HPDE6-E6E7 (cell line): Measurements from ENCODE around the gene LANCL1.
"Not testable (repeated sequence)": the region's sequence is repeated elsewhere in the genome, so short reads cannot be mapped to it uniquely, and the experiment has no call there.

Experiments
- DNase-seq: peaks from one replicate; pipeline ENCODE4 v3.0.0; 2011; ENCODE audit warnings: missing footprints; ENCODE audit errors: extremely low spot score

LANCL1 gene

DNA sequence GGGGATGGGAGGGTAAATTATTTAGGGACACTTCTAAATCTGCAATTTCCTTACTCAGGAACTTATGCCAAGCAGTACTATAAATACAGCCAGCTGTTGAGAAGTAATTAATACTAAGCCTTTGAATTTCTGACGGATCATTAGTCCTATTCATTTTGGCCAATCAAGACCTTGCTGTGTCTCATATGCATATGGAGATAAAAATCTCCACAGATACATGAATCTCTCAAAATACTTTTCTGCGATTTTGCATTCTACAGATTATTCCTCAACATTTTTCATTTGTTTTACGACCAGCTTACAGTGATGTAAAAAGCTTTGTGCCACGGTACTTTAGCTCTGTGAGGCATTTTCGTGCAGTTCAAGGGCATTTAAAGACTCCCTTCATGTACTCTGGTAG is 16.7 kb downstream of the LANCL1 start:
- no peak for DNase-seq

DNA sequence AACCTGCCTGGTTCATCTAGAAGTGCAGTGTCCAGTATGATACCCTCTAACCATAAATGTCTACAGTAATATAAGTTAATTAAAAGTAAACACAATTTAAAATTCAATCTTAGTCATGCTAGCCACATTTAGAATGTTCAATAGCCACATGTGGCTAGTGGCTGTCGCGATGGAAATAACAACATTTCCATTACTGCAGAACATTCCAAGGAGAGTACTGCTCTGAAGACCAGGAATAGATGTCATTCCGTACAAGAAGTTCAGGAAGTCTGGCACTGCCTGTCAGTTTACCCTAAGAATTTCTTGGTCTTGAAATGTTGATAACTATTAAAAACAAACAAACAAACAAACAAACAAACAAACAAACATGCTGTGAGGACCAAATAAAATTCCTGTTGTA is 17.2 kb downstream of the LANCL1 start:
- DNase-seq, result no peak

GRCh38 chr2:210458395-210458794 is 18.2 kb downstream of the LANCL1 start:
- no peak for DNase-seq

- no peak for DNase-seq
Observed at GRCh38 chr2:210456571-210456970, 20.0 kb downstream of the LANCL1 start.

DNA sequence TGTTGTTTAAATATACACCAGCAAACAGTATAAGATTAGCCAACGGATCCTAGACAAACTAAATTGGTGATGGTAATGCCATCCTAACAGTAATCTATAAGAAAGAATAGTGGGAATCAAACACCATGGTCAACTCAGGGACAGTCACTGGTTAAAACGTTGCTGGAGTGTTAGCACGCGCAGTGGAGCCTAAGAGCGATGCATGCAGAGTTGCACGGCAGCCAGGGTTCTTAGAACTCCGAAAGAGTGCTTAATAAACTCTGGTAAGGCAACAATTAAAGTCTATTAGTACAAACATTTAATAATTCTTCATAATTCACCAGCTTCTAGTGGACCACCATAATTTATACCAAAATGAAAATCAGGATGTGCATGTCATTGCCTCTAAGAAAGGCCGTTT is 22.2 kb downstream of the LANCL1 start:
- DNase-seq, result no peak

DNA sequence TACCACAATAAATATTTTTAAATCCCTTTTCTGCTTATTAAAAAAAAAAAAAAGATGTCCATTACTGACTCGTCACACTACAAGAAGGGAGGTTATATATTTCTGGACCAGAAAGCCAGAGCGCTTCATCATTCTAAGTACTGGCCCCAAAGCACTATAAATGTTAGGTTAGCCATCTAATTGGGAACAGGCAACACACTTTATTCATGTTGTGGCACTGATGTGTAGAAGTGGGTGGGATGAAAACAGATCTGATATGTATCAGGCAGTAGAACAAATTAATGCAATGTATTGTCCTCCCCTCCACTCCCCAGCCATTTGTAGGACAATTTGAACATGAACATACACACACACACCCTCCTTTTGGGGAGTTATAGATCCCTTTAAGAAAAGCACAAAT is 24.4 kb downstream of the LANCL1 start:
- DNase-seq, result no peak

DNA sequence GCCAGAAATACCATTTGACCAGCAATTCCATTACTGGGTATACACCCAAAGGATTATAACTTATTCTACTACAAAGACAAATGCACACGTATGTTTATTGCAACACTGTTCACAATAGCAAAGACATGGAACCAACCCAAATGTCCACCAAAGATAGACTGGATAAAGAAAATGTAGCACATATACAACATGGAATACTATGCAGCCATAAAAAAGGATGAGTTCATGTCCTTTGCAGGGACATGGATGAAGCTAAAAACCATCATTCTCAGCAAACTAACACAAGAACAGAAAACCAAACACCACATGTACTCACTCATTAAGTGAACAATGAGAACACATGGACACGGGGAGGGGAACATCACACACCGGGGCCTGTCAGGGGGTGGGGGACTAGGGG is 25.6 kb downstream of the LANCL1 start:
- not testable (repeated sequence) for DNase-seq

- no peak for DNase-seq
Observed at GRCh38 chr2:210445732-210446131, 30.8 kb downstream of the LANCL1 start.

GRCh38 chr2:210445116-210445707 is 31.3 kb downstream of the LANCL1 start:
- DNase-seq, result no peak

DNA sequence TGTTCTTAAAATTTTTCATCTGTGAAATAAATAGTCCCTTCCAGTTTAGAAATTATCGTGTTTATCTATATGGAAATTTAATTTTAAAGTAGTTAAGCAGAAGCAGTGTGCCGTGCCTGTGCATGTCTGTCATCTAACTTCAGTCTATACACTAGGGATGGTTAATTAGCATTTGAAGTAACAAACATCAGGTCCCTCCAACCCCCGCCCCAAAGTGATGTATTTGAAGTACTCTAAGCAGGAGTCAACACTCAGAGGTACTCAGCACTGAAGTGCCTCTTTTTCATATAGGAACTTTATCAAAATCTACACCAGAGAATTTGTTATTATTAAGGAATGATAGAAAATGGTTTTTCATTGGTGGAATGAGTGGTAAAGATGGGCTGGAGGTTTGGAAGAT is 33.0 kb downstream of the LANCL1 start:
- no peak for DNase-seq

- DNase-seq, result no peak
Observed at GRCh38 chr2:210442878-210443277, 33.7 kb downstream of the LANCL1 start.

DNA sequence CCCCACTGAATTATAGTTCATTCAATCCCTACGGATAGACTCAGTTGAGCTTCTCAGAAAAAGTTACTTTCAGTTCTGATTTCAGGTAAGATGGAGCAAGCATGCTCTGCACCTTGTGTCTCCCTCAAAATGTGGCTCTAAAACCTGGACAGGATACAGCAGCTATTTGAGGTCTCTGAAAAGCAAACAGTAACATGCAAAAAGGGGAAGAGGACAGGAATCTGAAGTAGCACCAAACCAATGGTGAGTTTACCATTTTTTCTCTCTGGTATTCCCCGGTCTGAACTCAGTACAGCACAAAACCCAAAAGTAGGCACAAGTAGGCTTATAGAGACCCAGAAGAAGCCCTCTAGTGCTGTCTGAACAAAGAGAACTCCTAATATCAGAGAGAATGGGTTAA is 34.1 kb downstream of the LANCL1 start:
- DNase-seq, result no peak

- no peak for DNase-seq
Observed at GRCh38 chr2:210440206-210440605, 36.4 kb downstream of the LANCL1 start.

DNA sequence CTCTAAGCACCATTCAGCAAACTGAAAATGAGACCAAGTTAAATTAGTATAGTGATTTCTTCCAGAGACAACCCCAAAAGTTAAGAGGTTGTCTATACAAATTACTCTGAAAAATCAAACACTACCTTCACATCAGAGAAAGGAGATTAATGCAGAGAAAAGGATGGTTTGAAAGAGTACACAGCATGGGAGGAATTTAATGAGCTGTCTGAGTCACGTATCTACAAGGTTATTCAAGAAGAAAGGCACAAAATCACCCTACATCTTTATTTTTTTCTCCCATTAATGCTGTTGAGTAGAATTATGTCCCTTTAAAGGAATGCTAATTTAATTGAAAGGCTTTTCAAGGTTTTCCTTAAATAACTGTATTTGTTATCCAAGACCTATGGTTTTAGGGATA is 41.1 kb downstream of the LANCL1 start:
- no peak for DNase-seq

GRCh38 chr2:210432633-210433032 is 43.9 kb downstream of the LANCL1 start:
- no peak for DNase-seq

DNA sequence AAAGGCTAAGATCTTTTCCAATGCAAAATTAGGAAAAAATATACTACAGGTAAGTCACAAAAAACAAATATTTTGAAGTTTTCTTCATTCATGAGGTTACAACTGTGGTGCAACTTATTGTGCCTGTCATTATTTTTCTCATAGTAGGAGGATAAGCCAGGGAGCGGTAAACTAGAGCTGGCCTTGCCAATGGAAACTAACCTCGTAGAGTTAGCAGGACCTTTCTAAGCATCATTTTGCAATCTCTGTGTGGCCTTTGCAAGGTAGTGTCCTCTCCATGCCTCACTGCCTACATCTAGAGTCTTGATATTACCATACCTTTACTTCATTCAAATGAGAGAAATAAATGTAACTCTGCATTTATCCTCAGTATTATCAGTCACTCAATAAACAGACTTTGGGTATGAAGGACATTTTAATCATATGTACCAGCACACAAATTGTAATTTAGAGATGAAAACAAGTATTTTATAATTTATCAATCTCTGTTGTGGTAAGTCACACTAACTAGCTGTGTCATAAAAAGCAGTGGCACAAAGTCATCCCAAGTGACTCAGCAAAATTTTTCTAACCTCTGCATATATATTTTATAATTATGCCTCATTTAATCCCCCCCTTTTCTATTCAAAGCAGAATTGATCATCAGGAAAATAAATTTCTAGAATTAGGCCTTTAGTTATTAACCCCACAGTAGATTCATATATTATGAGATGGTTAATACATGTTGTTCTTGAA is 47.0 kb downstream of the LANCL1 start:
- DNase-seq, result no peak

- no peak for DNase-seq
Observed at GRCh38 chr2:210428393-210429179, 48.0 kb downstream of the LANCL1 start.

DNA sequence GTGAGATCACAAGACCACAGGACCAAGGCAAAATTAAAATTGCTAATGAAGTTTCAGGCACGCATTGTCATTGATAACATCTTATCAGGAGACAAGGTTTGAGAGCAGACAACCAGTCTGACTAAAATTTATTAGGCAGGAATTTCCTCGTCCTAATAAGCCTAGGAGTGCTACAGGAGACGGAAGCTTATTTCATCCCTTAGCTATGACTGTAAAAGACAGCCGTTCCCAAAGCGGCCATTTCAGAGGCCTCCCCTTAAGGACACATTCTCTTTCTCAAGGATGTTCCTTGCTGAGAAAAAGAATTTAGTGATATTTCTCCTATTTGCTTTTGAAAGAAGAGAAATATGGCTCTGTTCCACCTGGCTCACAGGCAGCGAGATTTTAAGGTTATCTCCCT is 49.2 kb downstream of the LANCL1 start:
- not testable (repeated sequence) for DNase-seq

DNA sequence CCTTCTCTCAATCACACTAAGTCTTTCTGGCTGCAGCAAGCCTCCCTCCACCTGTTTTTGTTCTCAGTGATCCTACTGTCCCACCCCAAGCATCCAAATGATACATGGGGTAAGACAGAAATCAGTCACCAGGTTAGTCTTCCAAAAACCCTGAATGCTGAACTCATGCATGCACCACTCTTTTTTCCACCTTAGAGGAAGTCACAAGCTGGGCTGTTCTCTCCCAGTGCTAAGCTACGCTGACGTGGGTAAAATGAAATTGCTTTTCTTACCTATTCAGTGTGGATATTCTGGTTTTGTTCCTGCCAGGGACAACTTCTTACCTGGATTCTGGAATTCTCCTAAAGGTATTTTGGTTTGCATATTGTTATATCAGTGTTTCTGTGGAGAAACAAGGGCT is 54.2 kb downstream of the LANCL1 start:
- DNase-seq, result no peak

GRCh38 chr2:210421916-210422315 is 54.6 kb downstream of the LANCL1 start:
- DNase-seq, result no peak

- no peak for DNase-seq
Observed at GRCh38 chr2:210412660-210413059, 63.9 kb downstream of the LANCL1 start.

DNA sequence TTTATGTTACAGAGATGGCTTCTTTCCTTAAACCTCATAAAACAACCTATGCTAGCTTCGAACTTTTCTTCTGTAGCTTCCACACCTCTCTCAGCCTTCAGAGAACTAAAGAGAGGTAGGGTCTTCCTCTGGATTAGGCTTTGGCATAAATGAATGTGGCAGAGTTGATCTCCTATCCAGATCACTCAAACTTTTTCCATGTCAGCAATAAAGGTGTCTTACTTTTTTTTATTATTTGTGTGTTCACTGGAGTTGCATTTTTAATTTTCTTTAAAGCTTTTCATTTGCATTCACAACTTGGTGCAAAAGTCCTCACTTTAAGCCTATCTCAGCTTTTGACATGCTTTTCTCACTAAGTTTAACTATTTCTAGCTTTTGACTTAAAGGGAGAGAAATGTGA is 66.0 kb downstream of the LANCL1 start:
- no peak for DNase-seq

GRCh38 chr2:210399440-210400041 is 77.0 kb downstream of the LANCL1 start:
- no peak for DNase-seq
